ENCODE measurements around the gene CNN2. TPM values are rescaled to one million over a fixed set of nuclear protein-coding genes. Genes with fewer than 3 reads are reported as not detected.

The CNN2 gene
- total and polyA plus RNA-seq, 2 of the 8 experiments (the other 6 are each of a cell fraction or from before 2014, with no cell fraction given): 189 to 551 TPM

DNA sequence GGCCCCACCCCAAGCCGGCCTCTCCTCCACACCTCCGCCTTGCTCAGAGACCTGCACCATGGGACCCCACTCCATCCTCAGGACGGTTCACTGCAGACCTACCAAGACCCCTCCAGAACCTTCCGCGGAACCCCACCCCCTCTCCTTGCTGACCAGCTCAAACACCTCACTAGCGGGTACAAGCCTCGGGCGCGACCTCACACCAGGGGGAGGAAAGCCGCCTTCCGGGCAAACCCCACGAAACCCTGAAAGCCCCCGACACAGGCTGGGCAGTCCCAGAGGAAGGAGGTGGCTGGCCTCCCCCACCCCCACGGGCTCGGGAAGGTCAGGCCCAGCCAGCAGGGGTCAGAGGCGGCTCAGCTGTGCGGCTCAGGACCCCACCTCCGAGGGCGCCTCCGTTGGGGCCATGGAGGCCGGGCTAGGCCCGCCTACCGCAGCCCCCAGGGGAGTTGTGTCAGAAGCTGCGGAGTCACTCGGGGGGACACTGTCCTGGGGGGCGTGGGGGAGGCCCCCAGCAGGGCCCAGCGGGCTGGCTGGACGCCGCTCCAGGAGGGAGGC, 16.3 kb upstream of the CNN2 start:
- H3K27me3 ChIP-seq (replicated peaks in 1 of 4; ENCODE audit: control insufficient read depth in 3 of 4, extremely low read depth in 1 of 4, insufficient read depth in 3 of 4, low read length in 3 of 4): no peaks in the 10 kb centered on the region
- peaks cover 7 to 15% of the 10 kb centered on the region in 2 experiments for H4K20me1 ChIP-seq (replicated peaks in 1 of 2; ENCODE audit: control insufficient read depth in 1 of 2, insufficient read depth in 2 of 2, low read length in 2 of 2)
- H3K79me1 ChIP-seq (ENCODE audit: low read depth, low read length): 0 out of 2 replicates have a peak, but pooled peaks cover under 1% of the 10 kb centered on the region
- no peak overlapping the region for H3K4ac ChIP-seq (replicated peaks; ENCODE audit: insufficient read length, low read depth, low read length)
- CTCF ChIA-PET (ENCODE audit: partially characterized antibody): interaction anchor here (1.4 to 2.0 kb wide), 2 partner anchors 10 to 213 kb away, joined by 4 to 8 read pairs; partner anchors contain the start of gene TMEM259
- no peak overlapping the region for H3K9ac ChIP-seq (replicated peaks in 1 of 4; ENCODE audit: extremely low read depth in 1 of 4, low read depth in 3 of 4, low read length in 3 of 4)
- no peak overlapping the region for H3K4me3 ChIP-seq (ENCODE audit: extremely low read depth in 1 of 4, insufficient read depth in 2 of 4, low read depth in 3 of 4, low read length in 4 of 4)
- H3K23me2 ChIP-seq (ENCODE audit: low read depth, low read length): no peaks in the 10 kb centered on the region
- no peak overlapping the region for H3K56ac ChIP-seq (replicated peaks; ENCODE audit: insufficient read length, low read depth, low read length)
- H2AFZ ChIP-seq (ENCODE audit: low read length): no peak overlapping the region
- FAIRE-seq: no peak
- no peak overlapping the region for H4K91ac ChIP-seq (replicated peaks; ENCODE audit: insufficient read length, low read length)
- H2BK5ac ChIP-seq (ENCODE audit: low read depth, low read length): no peak overlapping the region
- H4K5ac ChIP-seq (ENCODE audit: insufficient read length, low read depth, low read length): no peak overlapping the region
- H3K14ac ChIP-seq (ENCODE audit: insufficient read length): no peak overlapping the region
- peaks cover under 1 to 20% of the 10 kb centered on the region in 2 experiments; a peak in 2 of 4 replicates for H3K79me2 ChIP-seq (ENCODE audit: control insufficient read depth in 1 of 2, insufficient read depth in 2 of 2, low read length in 2 of 2)
- H3K36me3 ChIP-seq (ENCODE audit: control insufficient read depth in 2 of 4, insufficient read depth in 4 of 4, low read length in 3 of 4): peaks cover 8 to 56% (median 11%) of the 10 kb centered on the region in 4 experiments; a peak in 6 of 8 replicates
- H2BK15ac ChIP-seq (ENCODE audit: low read length): no peak overlapping the region
- no peak overlapping the region for H3K27ac ChIP-seq (ENCODE audit: low read depth, low read length)
- no peak overlapping the region for H2BK12ac ChIP-seq (ENCODE audit: low read depth, low read length)
- H3K4me1 ChIP-seq (replicated peaks in 1 of 4; ENCODE audit: control insufficient read depth in 3 of 4, insufficient read depth in 4 of 4, low read length in 3 of 4): no peaks in the 10 kb centered on the region; a peak in 1 of 7 replicates
- no peak overlapping the region for H2BK20ac ChIP-seq (ENCODE audit: low read length)
- DNase-seq (ENCODE audit: low read depth in 1 of 2, low spot score in 2 of 2): no peak
- H2BK120ac ChIP-seq (replicated peaks; ENCODE audit: low read depth, low read length): no peak overlapping the region
- H3K18ac ChIP-seq (ENCODE audit: extremely low read depth, low read length): no peak overlapping the region
- no peaks in the 10 kb centered on the region for H3K9me3 ChIP-seq (ENCODE audit: insufficient read depth in 2 of 2, low read depth in 1 of 2, low read length in 1 of 2)
- POLR2A ChIA-PET (ENCODE audit: partially characterized antibody): interaction anchor here (0.9 to 7.7 kb wide), 7 partner anchors 14 to 77 kb away, joined by 3 to 81 read pairs (median 6); partner anchors contain the start of genes ABCA7, CNN2 and WDR18
- H2AK5ac ChIP-seq (ENCODE audit: low read depth, low read length): no peak overlapping the region
- no peak overlapping the region for H3K4me2 ChIP-seq (ENCODE audit: insufficient read depth in 1 of 2, low read depth in 2 of 2, low read length in 2 of 2)
- H3K23ac ChIP-seq (ENCODE audit: insufficient read length): no peak overlapping the region
- 95% methylated on average over 18 of the region's 29 CpGs; no CpG with 5 or more reads in 1 of the 2 experiments for WGBS, 2 experiments (ENCODE audit: extremely low coverage in 1 of 2, insufficient coverage in 1 of 2, insufficient read length in 1 of 2, insufficient replicate concordance in 2 of 2, low coverage in 1 of 2, low lambda C conversion rate in 2 of 2, missing lambda C conversion rate in 1 of 2)
- H4K8ac ChIP-seq (ENCODE audit: extremely low read depth, insufficient read depth, low read length): no peak overlapping the region
- TF ChIP-seq SP1 (IDR thresholded peaks at IDR 0.05; ENCODE audit: low read depth, low read length): no peak
- TF ChIP-seq RNF2 (IDR thresholded peaks at IDR 0.05; ENCODE audit: borderline replicate concordance, low read depth, low read length, missing control alignments, poor library complexity, severe bottlenecking): no peak
- TF ChIP-seq CBX5 (IDR thresholded peaks at IDR 0.05; ENCODE audit: low read depth, low read length): no peak
- no peak for TF ChIP-seq BACH1 (IDR thresholded peaks at IDR 0.05; ENCODE audit: low read length)
- TF ChIP-seq MAFK (IDR thresholded peaks at IDR 0.05; ENCODE audit: low read depth, low read length): no peak
- no peak for TF ChIP-seq TBP (IDR thresholded peaks at IDR 0.05; ENCODE audit: low read depth, low read length)
- no peak for TF ChIP-seq TAF7 (optimal IDR thresholded peaks at IDR 0.05; ENCODE audit: borderline replicate concordance, low read depth, low read length)
- TF ChIP-seq TCF12 (IDR thresholded peaks at IDR 0.05; ENCODE audit: low read depth, low read length): no peak
- no peak for TF ChIP-seq PHF8 (conservative IDR thresholded peaks at IDR 0.05; ENCODE audit: low read depth, low read length)
- TF ChIP-seq POLR2A (IDR thresholded peaks at IDR 0.05; ENCODE audit: control extremely low read depth in 1 of 2, low read depth in 2 of 2, low read length in 2 of 2): no peak
- TF ChIP-seq ZNF274 (IDR thresholded peaks at IDR 0.05; ENCODE audit: borderline replicate concordance, extremely low read depth, low read length): no peak
- no peak for TF ChIP-seq POU5F1 (IDR thresholded peaks at IDR 0.05; ENCODE audit: low read depth, low read length)
- TF ChIP-seq BRCA1 (IDR thresholded peaks at IDR 0.05; ENCODE audit: low read depth, low read length): no peak
- no peak for TF ChIP-seq CEBPB (IDR thresholded peaks at IDR 0.05; ENCODE audit: low read depth, low read length)
- TF ChIP-seq SIRT6 (IDR thresholded peaks at IDR 0.05; ENCODE audit: low read length): no peak

Measured in H1 (cell line).